Measurements from ENCODE around the gene CASP5. TPM values are rescaled to one million over a fixed set of nuclear protein-coding genes. Genes with fewer than 3 reads are reported as not detected.
"Not testable (repeated sequence)": the region's sequence is repeated elsewhere in the genome, so short reads cannot be mapped to it uniquely, and the experiment has no call there.

Gene CASP5
- total and polyA plus RNA-seq, 2 of the 4 experiments (the other 2 are of a cell fraction), result not detected

DNA sequence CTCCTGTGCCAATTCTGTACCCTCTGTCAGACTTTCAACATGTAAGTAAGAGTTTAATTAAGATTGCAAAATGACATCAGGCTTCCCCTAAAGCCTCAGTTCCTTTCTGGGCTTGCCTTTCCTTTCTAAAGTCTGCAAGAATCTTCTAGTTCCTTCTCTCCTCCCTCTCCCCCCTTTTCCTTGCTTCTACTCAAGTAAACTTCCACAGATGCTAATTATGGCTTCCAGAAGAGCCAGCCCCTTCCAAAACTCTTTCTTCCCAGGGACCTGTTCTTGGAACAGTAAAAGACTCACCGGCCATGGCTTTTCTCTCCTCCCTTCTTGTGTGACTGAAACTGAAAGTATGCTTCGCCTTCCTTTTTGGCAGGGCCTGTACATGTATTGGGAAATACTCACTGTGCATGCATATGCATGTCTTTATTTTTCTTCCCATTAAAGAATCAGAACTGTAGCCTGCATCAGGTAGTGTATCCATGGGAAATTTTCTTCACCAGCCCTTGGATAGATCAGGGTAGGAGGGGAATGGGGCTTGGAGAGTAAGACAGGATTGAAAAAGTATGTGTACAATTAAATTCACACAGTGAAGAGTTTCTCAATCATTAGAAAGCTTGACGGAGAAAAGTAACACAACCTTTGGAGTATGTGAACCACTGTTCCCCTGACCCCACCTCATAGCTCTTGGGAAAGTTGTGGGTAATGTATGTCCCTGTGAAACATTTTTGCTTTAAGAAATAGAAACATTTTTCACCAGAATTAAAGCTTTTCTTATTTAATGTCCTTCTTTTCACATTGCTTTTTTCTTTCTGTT lies 12.0 kb upstream of the CASP5 start, which contains the start of gene CASP1:
CASP1 (minus strand) TSS at position 332 of the 808 bp plus-strand sequence; CDS start at position 301, 31 bp downstream.
- Histone ChIP-seq H3K4ac (ENCODE audit: low read depth, low read length) (peak within 1 kb of the TSS; percentile 79), H4K91ac (ENCODE audit: insufficient read depth, low read depth, low read length) (peak within 1 kb of the TSS; percentile 77), H2BK20ac (ENCODE audit: low read depth, low read length) (peak within 1 kb of the TSS; percentile 90), H2BK120ac (ENCODE audit: low read depth, low read length) (peak within 1 kb of the TSS; percentile 93), H3K14ac (replicated peaks; ENCODE audit: low read depth, low read length) (peak within 1 kb of the TSS; percentile 70), H4K20me1 (ENCODE audit: insufficient read depth, low read length) (no peaks in the 10 kb centered on the region), H3K9ac (ENCODE audit: low read depth, low read length) (peak within 1 kb of the TSS; percentile 67), H3K23ac (ENCODE audit: low read depth, low read length) (peak within 1 kb of the TSS; percentile 92), H3K4me2 (ENCODE audit: low read depth, low read length) (peak within 1 kb of the TSS; percentile 90), H2BK15ac (ENCODE audit: low read depth, low read length) (peak within 1 kb of the TSS; percentile 75; the same call in 2 of the 3 replicates), H3K36me3 (ENCODE audit: control insufficient read depth, insufficient read depth, low read length) (peaks cover 13% of the 10 kb centered on the region), H3K18ac (ENCODE audit: low read depth, low read length) (peak within 1 kb of the TSS; percentile 80), H3K56ac (ENCODE audit: extremely low read depth, insufficient read depth, low read length) (peak within 1 kb of the TSS; percentile 67), H4K8ac (ENCODE audit: low read depth in 2 of 2, low read length in 2 of 2) (peak within 1 kb of the TSS; percentile 34 to 95; a peak in 2 of 4 replicates), H3K4me3 (ENCODE audit: insufficient read depth, low read depth, low read length) (peak within 1 kb of the TSS; percentile 56), H3K4me1 (ENCODE audit: control insufficient read depth, insufficient read depth, low read length) (peaks cover 4% of the 10 kb centered on the region), H2BK5ac (ENCODE audit: low read depth, low read length, poor library complexity, severe bottlenecking) (peak within 1 kb of the TSS; percentile 95), H3K9me1 (ENCODE audit: insufficient read depth, low read length) (peaks cover 3% of the 10 kb centered on the region; the same call in 1 of the 2 replicates), H3K9me3 (ENCODE audit: control insufficient read depth, insufficient read depth, low read length) (no peaks in the 10 kb centered on the region), H2AK9ac (replicated peaks; ENCODE audit: low read depth, low read length, poor library complexity) (no peak within 1 kb of the TSS), H3K27ac (ENCODE audit: insufficient read depth, low read length) (peak within 1 kb of the TSS; percentile 65), H2AK5ac (ENCODE audit: low read depth, low read length) (peak within 1 kb of the TSS; percentile 66; the same call in 1 of the 2 replicates), H3K27me3 (ENCODE audit: control insufficient read depth, insufficient read depth, low read length) (no peaks in the 10 kb centered on the region), H2AFZ (replicated peaks; ENCODE audit: low read length, poor library complexity) (peak within 1 kb of the TSS; percentile 79), H3K79me1 (ENCODE audit: low read depth in 1 of 2, low read length in 2 of 2) (peaks cover 3 to 17% of the 10 kb centered on the region in 2 experiments; a peak in 2 of 4 replicates), H4K5ac (ENCODE audit: low read depth, low read length) (peak within 1 kb of the TSS; percentile 67)
- ChIA-PET CTCF (no interaction called here), POLR2A (ENCODE audit: unreplicated experiment) (interaction anchor here (0.6 kb wide), 2 partner anchors 11 to 829 kb away, joined by 6 to 8 read pairs; no protein-coding TSS in a partner anchor)
- no TSS peak for BruUV-seq (replicated peaks)
- TF ChIP-seq MXI1 (IDR thresholded peaks at IDR 0.05; ENCODE audit: borderline replicate concordance, low read depth, low read length) (peak; percentile 32; the same call in 1 of the 2 replicates), POLR2A (IDR thresholded peaks at IDR 0.05; ENCODE audit: low read depth, low read length) (no peak), CEBPB (IDR thresholded peaks at IDR 0.05; ENCODE audit: low read depth, low read length) (peak; percentile 95), SMC3 (IDR thresholded peaks at IDR 0.05; ENCODE audit: low read depth, low read length) (no peak), NFE2L2 (IDR thresholded peaks at IDR 0.05; ENCODE audit: low read depth, low read length) (no peak)
- ATAC-seq (ENCODE audit: low read depth), result peak; percentile 95
- WGBS, 2 experiments (ENCODE audit: extremely low coverage in 2 of 2, insufficient read length in 1 of 2), result no CpG with 5 or more reads among the region's 3 CpGs
- in situ Hi-C loops (cut with MboI; ENCODE audit: low sequenced_read_pairs), result no loop called here
- intact Hi-C loops (cut with micrococcal nuclease), result loop anchor here (5.0 kb wide), 1 partner anchor 577 kb away; the partner anchor contains the start of gene GRIA4
- dilution Hi-C loops (cut with HindIII; ENCODE audit: low sequenced_read_pairs, unreplicated experiment), result no loop called here
- peak; percentile 89 for DNase-seq

DNA sequence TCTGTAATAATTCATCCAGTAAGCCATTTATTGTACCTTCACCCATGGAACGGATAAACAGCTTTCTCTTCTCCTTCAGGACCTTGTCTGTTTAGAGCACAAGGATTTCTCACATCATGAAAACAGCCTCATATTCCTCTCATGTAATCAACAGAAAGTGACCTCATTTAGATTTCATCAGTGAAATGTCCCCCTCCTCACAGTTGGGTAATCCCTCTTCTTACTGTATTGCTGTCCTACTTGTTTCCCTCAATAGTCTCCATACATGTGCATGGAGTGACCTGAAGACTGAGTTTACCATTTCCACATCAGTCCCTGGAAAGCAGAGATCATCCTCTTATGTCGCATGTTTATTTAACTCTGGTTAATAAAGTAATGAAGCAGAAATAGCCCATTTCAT lies 11.4 kb upstream of the CASP5 start:
- Histone ChIP-seq H3K36me3 (ENCODE audit: control insufficient read depth, insufficient read depth, low read length) (peaks cover 14% of the 10 kb centered on the region), H2AK5ac (ENCODE audit: low read depth, low read length) (peak overlapping the region; percentile 65; the same call in 1 of the 2 replicates), H2BK15ac (ENCODE audit: low read depth, low read length) (peak overlapping the region; percentile 75; the same call in 2 of the 3 replicates), H2BK120ac (ENCODE audit: low read depth, low read length) (peak overlapping the region; percentile 93), H4K91ac (ENCODE audit: insufficient read depth, low read depth, low read length) (peak overlapping the region; percentile 77; the same call in 1 of the 2 replicates), H3K9ac (ENCODE audit: low read depth, low read length) (peak overlapping the region; percentile 67; the same call in 1 of the 2 replicates), H4K8ac (ENCODE audit: low read depth in 2 of 2, low read length in 2 of 2) (peak overlapping the region; percentile 25 to 95; a peak in 2 of 4 replicates), H2BK20ac (ENCODE audit: low read depth, low read length) (peak overlapping the region; percentile 90), H3K56ac (ENCODE audit: extremely low read depth, insufficient read depth, low read length) (peak overlapping the region; percentile 67), H3K4ac (ENCODE audit: low read depth, low read length) (peak overlapping the region; percentile 79; the same call in 1 of the 2 replicates), H3K18ac (ENCODE audit: low read depth, low read length) (peak overlapping the region; percentile 80; the same call in 1 of the 2 replicates), H3K4me2 (ENCODE audit: low read depth, low read length) (peak overlapping the region; percentile 90), H4K5ac (ENCODE audit: low read depth, low read length) (peak overlapping the region; percentile 67; the same call in 1 of the 2 replicates), H3K4me3 (ENCODE audit: insufficient read depth, low read depth, low read length) (peak overlapping the region; percentile 56), H3K79me1 (ENCODE audit: low read depth in 1 of 2, low read length in 2 of 2) (peaks cover 3 to 17% of the 10 kb centered on the region in 2 experiments; a peak in 2 of 4 replicates), H2BK5ac (ENCODE audit: low read depth, low read length, poor library complexity, severe bottlenecking) (peak overlapping the region; percentile 95), H3K14ac (replicated peaks; ENCODE audit: low read depth, low read length) (peak overlapping the region; percentile 70), H3K23ac (ENCODE audit: low read depth, low read length) (peak overlapping the region; percentile 92; the same call in 1 of the 2 replicates)
- BruUV-seq (replicated peaks); H2AK9ac ChIP-seq (replicated peaks; ENCODE audit: low read depth, low read length, poor library complexity); intact Hi-C loops (cut with micrococcal nuclease); H2AFZ ChIP-seq (replicated peaks; ENCODE audit: low read length, poor library complexity); in situ Hi-C loops (cut with MboI; ENCODE audit: low sequenced_read_pairs); DNase-seq; H3K4me1 ChIP-seq (ENCODE audit: control insufficient read depth, insufficient read depth, low read length); H3K27me3 ChIP-seq (ENCODE audit: control insufficient read depth, insufficient read depth, low read length); H3K9me1 ChIP-seq (ENCODE audit: insufficient read depth, low read length); H3K9me3 ChIP-seq (ENCODE audit: control insufficient read depth, insufficient read depth, low read length); H4K20me1 ChIP-seq (ENCODE audit: insufficient read depth, low read length); H3K27ac ChIP-seq (ENCODE audit: insufficient read depth, low read length); dilution Hi-C loops (cut with HindIII; ENCODE audit: low sequenced_read_pairs, unreplicated experiment): not testable (repeated sequence)
- peak; percentile 58 for ATAC-seq (ENCODE audit: low read depth)
- 80% methylated on average over 1 of the region's 2 CpGs; no CpG with 5 or more reads in 1 of the 2 experiments for WGBS, 2 experiments (ENCODE audit: extremely low coverage in 2 of 2, insufficient read length in 1 of 2)
- ChIA-PET CTCF (interaction anchor here (0.8 kb wide), 1 partner anchor 10 kb away, joined by 3 read pairs; no protein-coding TSS in a partner anchor), POLR2A (ENCODE audit: unreplicated experiment) (interaction anchor here (0.5 kb wide), 1 partner anchor 175 kb away, joined by 3 read pairs; no protein-coding TSS in a partner anchor)

Measured in IMR-90 (cell line).